Measurements from ENCODE around the gene FBXW9.
A peak's percentile ranks its signal among the peaks of the same experiment; 100 is the strongest.

Gene FBXW9

GRCh38 chr19:12692960-12693359, 3.5 kb downstream of the FBXW9 start:
- in situ Hi-C loops (cut with HindIII; ENCODE audit: low sequenced_read_pairs): no loop called here
- TF ChIP-seq, protein P1, sequence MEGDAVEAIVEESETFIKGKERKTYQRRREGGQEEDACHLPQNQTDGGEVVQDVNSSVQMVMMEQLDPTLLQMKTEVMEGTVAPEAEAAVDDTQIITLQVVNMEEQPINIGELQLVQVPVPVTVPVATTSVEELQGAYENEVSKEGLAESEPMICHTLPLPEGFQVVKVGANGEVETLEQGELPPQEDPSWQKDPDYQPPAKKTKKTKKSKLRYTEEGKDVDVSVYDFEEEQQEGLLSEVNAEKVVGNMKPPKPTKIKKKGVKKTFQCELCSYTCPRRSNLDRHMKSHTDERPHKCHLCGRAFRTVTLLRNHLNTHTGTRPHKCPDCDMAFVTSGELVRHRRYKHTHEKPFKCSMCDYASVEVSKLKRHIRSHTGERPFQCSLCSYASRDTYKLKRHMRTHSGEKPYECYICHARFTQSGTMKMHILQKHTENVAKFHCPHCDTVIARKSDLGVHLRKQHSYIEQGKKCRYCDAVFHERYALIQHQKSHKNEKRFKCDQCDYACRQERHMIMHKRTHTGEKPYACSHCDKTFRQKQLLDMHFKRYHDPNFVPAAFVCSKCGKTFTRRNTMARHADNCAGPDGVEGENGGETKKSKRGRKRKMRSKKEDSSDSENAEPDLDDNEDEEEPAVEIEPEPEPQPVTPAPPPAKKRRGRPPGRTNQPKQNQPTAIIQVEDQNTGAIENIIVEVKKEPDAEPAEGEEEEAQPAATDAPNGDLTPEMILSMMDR (IDR thresholded peaks at IDR 0.05; ENCODE audit: low read depth, low read length): no peak

DNA sequence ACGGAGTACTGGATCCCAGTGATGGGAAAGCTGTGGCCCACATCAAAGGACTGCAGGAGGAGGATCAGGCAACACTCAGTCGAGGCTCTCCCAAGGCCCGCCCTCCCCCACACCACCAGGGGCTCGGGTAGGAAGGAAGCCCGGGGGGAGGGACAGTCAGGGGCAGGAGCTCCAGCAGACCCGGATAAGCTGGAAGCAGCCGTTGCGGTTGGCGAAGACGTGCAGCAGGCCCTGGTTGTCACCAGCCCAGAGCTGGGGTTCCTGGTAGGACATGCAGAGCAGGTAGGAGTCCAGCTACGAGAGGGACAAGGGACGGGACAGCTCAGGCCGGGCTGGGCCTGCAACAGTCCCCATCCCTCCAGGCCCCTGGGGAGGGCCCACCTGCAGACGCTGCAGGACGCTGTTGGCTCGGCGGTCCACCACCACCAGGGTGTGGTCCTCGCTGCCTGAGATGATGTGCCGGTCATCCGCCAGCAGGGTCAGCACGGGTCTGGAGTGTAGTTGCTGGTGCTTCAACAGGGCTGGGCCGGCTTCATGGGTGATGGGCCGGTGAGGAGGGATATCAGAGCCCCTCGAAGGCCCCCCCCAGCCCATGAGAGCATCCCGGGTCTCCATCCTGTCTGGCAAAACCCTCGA, 6.7 kb downstream of the FBXW9 start:
- TF ChIP-seq, protein P1 (IDR thresholded peaks at IDR 0.05; ENCODE audit: low read depth, low read length): no peak
- H3K4me3 ChIP-seq (ENCODE audit: low read depth, low read length): no peak overlapping the region
- in situ Hi-C loops (cut with HindIII; ENCODE audit: low sequenced_read_pairs): no loop called here
- DNase-seq (ENCODE audit: low read depth, low spot score): no peak

More at GRCh38 chr19:12692960-12693359, 3.5 kb downstream of the FBXW9 start:
- H3K4me3 ChIP-seq (ENCODE audit: low read depth, low read length): no peak overlapping the region
- DNase-seq (ENCODE audit: low read depth, low spot score): no peak

GRCh38 chr19:12689012-12689411, 7.4 kb downstream of the FBXW9 start:
- DNase-seq (ENCODE audit: low read depth, low spot score): no peak
- in situ Hi-C loops (cut with HindIII; ENCODE audit: low sequenced_read_pairs): no loop called here
- H3K4me3 ChIP-seq (ENCODE audit: low read depth, low read length): no peak overlapping the region
- TF ChIP-seq, protein P1 (IDR thresholded peaks at IDR 0.05; ENCODE audit: low read depth, low read length): no peak

GRCh38 chr19:12687496-12688196, 8.8 kb downstream of the FBXW9 start, which contains the start of gene GNG14:
TSS of gene GNG14 (plus strand) at chr19:12687998. CDS start at chr19:12688049, 51 bp downstream.
- no peak for DNase-seq (ENCODE audit: low read depth, low spot score)
- in situ Hi-C loops (cut with HindIII; ENCODE audit: low sequenced_read_pairs): no loop called here
- TF ChIP-seq, protein P1 (IDR thresholded peaks at IDR 0.05; ENCODE audit: low read depth, low read length): no peak
- H3K4me3 ChIP-seq (ENCODE audit: low read depth, low read length): no peak within 1 kb of the TSS

GRCh38 chr19:12685831-12686230, 10.6 kb downstream of the FBXW9 start:
- no peak overlapping the region for H3K4me3 ChIP-seq (ENCODE audit: low read depth, low read length)
- no peak for DNase-seq (ENCODE audit: low read depth, low spot score)
- in situ Hi-C loops (cut with HindIII; ENCODE audit: low sequenced_read_pairs): no loop called here

GRCh38 chr19:12681074-12681987, 15.1 kb downstream of the FBXW9 start, which contains the start of gene DHPS:
TSS of gene DHPS (minus strand) at chr19:12681880. CDS start at chr19:12681766, 114 bp downstream.
- H3K4me3 ChIP-seq (ENCODE audit: low read depth, low read length): peak within 1 kb of the TSS; percentile 99
- peak; percentile 98 for DNase-seq (ENCODE audit: low read depth, low spot score)
- TF ChIP-seq, protein P1 (IDR thresholded peaks at IDR 0.05; ENCODE audit: low read depth, low read length): no peak
- in situ Hi-C loops (cut with HindIII; ENCODE audit: low sequenced_read_pairs): no loop called here

More at GRCh38 chr19:12685831-12686230, 10.6 kb downstream of the FBXW9 start:
- TF ChIP-seq, protein P1 (IDR thresholded peaks at IDR 0.05; ENCODE audit: low read depth, low read length): no peak
